HG02623 (cell line): ENCODE data around the gene EXD2.
"Not testable (repeated sequence)": the region's sequence is repeated elsewhere in the genome, so short reads cannot be mapped to it uniquely, and the experiment has no call there.

ENCODE experiments used
- ATAC-seq: cut with Tn5 transposase; IDR thresholded peaks from one replicate; pipeline ENCODE4 v1.9.1; 2021; ENCODE audit warnings: moderate library complexity; ENCODE audit not compliant: unreplicated experiment

EXD2 gene, protein sequence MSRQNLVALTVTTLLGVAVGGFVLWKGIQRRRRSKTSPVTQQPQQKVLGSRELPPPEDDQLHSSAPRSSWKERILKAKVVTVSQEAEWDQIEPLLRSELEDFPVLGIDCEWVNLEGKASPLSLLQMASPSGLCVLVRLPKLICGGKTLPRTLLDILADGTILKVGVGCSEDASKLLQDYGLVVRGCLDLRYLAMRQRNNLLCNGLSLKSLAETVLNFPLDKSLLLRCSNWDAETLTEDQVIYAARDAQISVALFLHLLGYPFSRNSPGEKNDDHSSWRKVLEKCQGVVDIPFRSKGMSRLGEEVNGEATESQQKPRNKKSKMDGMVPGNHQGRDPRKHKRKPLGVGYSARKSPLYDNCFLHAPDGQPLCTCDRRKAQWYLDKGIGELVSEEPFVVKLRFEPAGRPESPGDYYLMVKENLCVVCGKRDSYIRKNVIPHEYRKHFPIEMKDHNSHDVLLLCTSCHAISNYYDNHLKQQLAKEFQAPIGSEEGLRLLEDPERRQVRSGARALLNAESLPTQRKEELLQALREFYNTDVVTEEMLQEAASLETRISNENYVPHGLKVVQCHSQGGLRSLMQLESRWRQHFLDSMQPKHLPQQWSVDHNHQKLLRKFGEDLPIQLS

DNA sequence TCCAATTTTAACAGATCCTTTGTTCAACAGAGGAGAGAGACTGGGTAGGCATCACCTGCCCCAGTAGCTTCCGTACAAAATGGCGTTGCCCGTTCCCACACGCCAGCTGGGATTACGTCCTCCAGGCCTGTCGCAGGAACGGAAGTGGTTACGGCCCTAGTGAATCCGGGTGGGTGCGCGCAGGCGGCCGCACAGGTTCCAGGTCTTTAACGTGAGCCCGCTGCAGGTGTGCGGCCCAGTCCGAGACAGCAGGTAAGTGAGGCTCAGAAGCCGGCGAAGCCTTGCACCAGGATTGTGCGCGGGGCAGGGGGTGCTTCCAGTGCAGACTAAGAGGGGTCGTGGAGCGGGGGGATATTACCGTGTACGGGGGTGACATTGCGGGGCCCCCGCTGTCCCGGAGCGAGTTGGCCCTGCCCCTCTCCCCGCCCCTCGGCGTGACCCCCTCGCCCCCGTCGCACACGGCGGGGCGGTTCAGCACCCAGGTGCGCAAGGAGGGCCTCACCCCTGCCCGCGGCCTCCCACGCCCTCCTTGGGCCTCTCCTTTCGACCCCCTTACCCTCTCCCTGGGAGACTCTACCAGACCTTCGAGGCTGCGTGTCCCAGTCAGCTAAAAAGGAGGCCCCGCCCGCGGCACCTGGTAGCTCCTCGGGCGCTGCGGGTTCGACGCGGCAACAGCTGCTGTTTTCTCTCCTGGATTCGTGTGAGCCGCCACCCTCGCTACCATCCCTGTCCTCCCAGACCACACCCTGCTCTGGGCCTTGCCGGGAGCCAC, at the start of gene EXD2:
TSS of gene EXD2 (plus strand) at position 159 of the 772 bp plus-strand sequence. CDS start 17,973 bp downstream, outside the sequence.
- ATAC-seq, result peak; percentile 81

DNA sequence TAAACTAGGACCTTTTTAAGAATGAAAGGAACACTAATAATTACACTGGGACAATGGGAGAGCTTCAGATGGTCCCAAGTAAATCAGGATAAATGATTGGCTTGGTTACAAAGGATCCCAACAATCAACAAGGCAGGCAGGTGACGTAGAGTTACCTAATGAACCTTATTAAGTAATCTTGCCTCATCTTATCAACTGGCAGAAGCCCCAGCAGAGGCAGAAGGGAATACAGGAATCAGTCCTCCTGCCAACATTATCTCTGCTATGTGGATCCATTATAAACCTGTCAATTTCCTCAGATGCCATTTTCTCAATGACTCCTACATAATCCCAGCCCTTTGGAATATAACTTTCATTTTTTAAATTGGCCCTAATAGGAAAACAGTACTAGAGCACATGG, 49.7 kb upstream of the EXD2 start:
- no peak for ATAC-seq

DNA sequence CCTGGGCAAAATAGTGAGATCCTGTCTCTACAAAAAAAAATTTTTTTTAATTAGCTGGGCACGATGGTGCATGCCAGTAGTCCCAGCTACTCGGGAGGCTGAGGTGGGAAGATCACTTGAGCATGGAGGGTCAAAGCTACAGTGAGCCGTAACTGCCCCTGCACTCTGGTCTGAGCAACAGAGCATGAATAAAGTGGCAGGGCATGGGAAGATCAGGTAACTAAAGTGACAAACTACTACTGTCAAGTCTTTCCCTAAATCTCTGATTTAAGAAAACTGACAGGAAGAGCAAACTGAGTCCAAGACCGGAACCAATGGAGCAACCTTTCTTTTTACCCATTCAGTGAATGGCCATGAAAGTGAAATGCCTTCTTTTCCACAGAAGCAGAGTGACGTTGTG, 49.2 kb upstream of the EXD2 start:
- ATAC-seq, result no peak

DNA sequence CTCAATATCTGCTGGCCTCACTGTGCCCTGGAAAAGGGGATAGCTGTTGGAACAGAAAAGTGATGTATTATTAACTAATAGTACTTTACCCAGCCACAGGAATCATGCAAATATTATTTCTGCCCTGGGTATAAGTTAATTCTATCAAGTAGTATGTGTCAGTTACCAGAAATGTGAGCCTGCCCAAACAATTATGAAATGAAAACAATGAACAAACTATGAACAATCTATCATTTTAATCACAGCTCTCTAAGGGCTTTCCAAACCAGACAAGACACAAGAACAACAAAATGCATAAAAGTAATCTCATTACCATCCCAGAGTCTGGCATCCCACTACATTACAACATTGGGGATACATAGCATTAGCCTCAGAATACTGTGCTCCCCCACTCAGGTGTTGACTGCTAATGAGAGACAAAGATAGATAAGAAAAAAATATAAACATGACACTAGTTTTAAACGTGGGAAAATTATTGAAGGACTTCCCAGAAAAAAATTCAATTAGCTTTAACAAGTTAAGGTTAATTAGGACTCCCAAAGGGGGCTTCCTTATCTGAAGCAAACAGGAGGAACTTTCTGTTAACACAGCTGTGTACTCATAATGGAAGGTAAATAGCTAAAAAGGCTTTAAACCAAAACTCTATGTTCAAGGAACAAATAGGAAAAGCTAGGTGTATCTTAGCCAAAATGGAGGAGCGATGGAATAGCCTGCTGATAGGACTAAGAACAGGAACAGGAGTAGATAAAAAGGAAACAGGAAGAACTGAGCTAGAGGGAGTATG, 41.6 kb upstream of the EXD2 start:
- no peak for ATAC-seq

DNA sequence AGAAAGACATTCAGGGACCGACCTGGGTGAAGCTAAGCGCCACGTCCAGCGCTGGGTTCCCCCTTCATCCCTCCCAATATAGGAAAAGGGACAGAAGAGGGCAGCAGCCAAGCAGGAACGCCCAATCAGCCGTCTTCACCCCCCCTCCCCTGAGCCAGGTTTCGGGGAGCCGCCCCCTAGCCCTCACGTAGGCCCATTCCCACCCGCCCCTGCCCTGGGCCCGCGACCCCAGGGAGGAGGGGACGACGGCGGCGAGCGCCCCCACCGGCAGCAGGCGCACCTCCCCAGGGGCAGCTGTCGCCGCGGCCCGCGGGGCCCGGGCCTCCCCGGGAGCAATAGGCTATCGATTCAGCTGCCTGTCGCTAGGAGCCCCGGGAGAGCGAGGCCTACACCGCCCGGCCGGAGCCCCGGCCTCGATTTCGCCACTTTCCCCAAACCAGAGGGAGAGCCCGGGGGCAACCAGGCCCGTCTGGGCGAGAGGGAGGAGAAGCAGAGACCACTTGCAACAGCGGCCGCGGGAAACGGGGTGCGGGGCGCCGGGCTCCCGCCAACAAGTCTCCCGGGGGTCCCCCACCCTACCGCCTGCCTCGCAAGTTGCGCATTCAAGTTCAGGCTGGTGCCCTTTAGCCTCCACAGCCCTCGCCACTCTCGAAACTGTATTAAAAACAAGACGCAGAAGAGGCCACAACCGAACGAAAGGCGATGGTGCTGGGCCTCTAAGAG, 39.7 kb upstream of the EXD2 start:
- ATAC-seq, result no peak

DNA sequence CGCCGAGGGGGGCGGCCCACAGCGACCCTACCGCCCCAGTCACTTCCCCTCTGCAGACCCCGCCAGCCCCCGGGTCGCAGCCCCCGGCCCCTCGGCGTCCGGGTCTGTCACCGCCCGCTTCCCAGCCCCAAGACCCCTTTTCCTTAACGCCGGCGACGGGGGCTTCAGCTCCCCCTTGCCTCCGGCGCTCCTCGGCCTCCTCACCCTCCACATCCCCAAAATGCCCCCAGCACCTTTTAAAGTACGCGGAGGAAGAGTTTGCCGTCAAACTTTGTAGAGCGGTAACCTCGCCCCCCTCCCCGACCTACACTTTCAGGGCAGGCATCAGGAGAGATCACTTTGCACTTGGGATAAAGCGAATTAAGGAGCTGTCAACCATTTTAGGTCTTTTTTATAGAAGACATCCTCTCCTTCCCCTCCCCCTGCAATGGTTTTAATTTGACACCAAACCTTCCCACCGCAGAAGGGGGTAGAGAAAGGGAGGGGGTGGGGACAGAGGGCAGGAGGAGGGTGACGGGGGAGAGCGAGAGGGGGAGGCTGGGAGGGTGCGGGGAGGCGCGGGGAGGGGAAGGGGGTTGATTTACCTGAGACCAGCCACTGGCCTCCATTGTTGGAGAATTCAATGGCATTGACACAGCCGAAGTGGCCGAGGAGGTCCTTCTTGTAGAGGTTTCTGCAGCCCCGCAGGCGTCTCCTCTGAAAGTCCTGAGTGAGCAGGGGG, 39.0 kb upstream of the EXD2 start:
- ATAC-seq, result peak; percentile 4

DNA sequence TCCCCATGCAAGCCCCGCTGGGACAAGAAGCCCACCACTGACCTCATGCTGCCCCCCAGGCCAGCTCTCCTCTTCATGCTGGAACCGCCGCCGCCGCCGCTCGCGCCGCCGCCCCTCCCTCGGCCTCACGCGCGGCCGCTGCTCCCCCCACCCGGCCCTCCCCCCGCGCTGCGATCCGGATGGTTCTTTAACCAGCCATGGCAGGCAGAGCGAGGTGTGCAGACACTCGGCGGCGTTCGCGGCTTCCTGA, 38.5 kb upstream of the EXD2 start, which contains the start of gene DCAF5:
TSS of gene DCAF5 (minus strand) at position 218 of the 250 bp plus-strand sequence. CDS start at position 77, 141 bp downstream.
- no peak for ATAC-seq

DNA sequence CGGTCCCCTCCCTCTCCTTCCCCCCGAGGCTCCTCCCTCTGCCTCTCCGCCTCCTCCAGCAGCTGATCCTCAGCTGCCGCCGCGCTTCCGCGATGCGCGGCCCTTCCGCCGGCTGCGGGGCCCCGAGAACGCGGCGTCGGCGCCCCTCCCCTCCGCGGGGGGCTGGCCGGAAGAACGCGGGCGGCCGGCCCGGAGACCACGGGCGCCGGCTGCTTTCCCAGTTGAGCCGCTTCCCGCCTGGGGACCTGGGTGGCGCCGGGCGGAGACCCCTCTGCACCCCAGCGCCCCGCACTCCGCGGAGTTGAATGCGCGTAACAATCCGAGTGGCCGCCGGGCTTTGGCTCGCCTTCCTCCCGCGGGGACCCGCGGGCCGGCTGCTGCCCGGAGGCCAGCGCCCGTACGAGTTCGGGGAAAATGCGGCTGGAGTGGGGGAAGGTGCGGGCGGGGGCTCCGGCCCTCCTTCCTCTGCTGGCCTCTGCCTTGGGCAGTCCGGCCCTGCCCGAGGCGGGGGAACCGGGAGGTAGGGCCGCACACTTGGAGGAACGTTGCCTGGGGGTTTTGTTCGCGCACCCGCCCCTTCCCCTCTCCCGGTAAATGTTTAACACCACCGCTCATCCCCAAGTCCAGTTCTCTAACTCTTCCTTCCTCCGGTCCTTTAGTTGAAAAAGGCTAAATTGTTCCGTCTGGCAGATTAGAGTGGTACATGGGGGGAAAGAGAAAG, 38.0 kb upstream of the EXD2 start:
- peak; percentile 88 for ATAC-seq

DNA sequence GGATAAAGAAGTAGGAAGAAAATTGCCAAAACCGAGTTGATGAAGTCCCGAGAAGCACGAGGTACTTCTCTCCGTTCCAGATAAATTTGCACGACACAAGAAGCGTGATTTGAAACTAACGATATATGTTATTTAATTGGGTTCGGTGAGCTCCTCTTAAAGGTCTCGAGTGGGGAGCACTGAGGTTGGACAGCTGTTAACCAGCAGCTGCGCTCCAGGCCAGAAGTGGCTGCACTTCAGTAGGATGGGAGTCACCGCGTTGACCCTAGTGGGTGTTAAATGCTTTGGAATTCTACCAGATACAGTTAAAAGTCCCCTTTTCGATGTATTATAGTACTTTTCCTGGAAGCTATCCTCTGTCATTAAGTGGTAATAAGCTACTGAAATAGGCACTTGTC, 37.4 kb upstream of the EXD2 start:
- ATAC-seq, result no peak

DNA sequence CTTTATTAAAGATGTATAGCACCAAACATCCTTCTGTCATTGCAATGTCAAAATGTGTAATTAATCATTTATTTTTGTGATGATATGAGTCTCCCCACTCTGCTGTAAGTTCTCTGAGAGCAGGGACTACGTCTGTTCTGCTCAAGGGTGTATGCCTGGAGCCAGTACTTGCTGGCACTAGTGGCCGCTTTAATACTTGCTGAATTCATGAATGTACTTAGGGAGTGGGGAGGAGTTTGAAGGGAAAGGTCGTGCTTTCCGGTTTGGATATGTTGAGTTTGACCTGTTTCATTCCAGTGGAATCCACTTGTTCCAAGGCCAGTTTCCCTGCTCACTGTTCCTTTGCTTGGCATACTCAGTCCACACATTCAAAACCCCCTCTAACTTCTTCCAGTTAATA, 36.5 kb upstream of the EXD2 start:
- ATAC-seq, result no peak

DNA sequence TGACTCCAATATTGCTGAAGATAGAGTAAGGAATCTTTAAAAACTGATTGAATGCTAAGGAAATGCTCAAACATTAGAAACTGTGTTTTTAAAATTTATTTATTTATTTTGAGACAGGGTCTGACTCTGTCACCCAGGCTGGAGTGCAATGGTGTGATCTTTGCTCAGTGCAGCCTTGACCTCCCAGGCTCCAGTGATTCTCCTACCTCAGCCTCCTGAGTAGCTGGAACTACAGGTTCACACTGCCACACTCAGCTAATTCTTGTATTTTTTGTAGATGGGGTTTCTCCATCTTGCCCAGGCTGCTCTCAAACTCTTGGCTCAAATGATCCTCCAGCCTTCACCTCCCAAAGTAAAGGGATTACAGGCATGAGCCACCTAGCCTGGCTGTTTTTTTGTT, 35.1 kb upstream of the EXD2 start:
- ATAC-seq, result no peak

DNA sequence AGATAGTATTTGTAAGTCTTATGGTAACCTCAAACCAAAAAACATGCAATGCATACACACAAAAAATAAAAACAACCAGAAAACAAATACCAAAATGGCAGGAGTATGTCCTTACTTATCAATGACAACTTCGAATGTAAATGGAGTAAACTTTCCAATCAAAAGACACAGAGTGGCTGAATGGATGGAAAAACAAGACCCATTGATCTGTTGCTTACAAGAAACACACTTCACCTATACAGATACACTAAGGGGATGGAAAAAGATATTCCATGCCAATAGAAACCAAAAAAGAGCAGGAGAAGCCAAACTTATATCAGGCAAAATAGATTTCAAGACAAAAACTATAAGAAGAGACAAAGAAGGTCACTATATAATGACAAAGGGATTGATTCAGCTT, 29.7 kb upstream of the EXD2 start:
- ATAC-seq, result no peak

DNA sequence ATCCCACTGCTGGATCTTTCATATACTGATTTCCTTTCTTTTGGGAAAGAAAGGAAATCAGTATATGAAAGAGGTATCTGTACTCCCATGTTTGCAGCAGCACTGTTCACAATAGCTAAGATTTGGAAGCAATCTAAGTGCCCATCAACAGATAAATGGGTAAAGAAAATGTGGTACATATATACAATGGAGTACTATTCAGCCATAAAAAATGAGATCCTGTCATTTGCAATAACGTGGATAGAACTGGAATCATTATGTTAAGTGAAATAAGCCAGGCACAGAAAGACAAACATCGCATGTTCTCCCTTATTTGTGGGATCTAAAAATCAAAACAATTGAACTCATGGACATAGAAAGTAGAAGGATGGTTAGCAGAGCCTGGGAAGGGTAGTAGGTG, 25.5 kb upstream of the EXD2 start:
- ATAC-seq, result not testable (repeated sequence)

DNA sequence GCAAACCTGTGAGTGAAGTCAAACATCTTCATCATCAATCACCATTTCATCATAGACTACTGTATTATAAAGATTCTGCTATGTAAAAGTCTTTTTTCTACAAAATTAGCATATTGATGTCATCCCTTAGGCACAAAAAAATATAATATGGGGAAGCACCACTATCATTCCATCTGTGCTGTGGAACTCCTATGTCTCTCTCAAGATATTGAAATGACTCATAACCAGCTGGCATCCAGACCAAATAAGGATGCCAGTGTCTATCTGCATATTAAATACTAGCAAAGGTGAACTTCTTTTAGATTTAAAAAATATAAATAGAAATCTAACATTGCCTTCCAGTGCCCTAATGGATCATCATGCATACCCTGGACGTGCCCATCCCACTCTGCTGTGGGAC, 20.5 kb upstream of the EXD2 start:
- no peak for ATAC-seq

DNA sequence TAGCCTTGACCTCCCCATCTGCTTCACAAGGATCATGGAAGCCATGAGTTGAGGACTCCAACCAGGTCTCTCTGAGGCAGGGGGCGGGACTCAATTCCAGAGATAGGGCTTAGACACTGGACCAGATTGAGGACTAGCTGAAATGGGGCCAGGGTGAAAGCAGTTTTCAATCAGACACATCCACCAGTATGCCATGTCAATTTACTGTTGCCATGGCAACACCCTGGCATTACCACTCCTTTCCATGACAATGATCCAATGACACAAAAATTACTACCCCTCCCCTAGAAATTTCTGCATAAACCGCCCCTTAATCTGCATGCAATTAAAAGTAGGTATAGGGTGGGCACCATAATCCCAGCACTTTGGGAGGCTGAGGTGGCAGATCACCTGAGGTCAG, 19.7 kb upstream of the EXD2 start:
- ATAC-seq, result no peak

DNA sequence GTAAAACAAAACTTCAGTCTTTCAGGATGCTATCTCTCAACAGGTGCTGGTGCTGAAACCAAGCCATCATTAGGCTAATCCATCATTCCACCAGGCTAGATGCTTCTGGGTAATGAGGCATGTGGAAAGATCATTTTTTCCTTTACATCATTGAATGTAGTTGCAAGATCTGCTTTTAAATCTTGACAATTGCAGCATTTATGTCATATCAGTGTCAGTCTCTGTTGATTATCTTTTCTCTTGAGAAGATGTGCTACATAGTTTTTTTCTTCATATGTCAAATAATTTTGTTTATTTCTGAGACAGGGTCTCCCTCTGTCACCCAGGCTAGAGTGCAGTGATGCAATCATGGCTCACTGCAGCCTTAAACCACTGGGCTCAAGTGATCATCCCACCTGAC, 16.2 kb upstream of the EXD2 start:
- ATAC-seq, result no peak

DNA sequence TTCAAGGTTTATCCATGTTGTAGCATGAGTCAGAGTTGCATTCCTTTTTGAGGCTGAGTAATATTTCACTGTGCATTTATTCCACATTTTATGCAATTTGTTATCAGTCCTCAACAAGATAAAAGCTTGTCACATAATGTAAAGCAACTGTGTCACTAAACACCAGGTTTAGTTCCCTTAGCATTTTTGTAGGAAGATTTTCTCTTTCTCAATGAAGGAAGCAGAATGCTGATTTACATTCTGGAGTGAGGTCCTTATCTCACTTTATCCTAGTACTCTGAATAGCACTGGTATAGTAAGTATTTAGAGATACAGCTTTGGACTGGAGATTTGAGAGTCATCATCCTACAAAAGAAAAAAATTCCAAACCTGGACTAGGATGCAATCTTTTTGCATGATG, 9.8 kb upstream of the EXD2 start:
- ATAC-seq, result no peak

DNA sequence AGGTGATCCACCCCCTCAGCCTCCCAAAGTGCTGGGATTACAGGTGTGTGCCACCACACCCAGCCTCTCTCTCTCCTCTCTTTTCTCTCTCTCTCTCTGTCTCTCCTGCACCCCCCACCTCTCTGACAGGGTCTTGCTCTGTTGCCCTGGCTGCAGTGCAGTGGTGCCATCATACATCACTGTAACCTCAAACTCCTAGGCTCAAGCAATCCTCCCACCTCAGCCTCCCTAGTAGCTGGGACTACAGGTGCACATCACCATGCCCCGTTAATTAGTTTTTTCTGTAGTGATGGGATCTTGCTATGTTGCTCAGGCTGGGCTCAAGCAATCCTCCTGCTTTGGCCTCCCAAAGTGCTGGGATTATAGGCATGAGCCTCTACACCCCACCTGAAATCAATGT, 8.7 kb upstream of the EXD2 start:
- not testable (repeated sequence) for ATAC-seq

DNA sequence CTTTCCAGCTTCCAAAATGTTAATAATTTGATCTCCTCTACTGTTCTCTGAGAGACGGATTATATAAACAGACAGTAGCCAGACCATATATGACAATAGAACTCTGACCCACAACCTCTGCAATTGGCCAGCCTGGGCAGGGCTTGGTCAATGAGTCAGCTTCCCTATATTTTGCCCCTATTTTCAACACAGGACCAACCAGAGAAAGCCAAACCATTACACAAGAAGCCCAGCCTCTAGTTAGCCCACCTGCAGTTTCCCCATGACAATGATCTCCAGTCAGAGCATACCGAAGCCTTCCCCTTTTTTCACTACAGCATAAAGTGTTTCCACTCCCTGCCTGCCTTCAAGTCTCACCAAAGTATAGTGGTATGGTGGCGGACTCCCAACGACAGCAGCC, 7.6 kb upstream of the EXD2 start:
- no peak for ATAC-seq
